ENCODE data around the gene MAD2L2. TPM values are rescaled to one million over a fixed set of nuclear protein-coding genes. Genes with fewer than 3 reads are reported as not detected.

The MAD2L2 gene
- total RNA-seq, 1 experiment from 2014 or later = 93.8 TPM

DNA sequence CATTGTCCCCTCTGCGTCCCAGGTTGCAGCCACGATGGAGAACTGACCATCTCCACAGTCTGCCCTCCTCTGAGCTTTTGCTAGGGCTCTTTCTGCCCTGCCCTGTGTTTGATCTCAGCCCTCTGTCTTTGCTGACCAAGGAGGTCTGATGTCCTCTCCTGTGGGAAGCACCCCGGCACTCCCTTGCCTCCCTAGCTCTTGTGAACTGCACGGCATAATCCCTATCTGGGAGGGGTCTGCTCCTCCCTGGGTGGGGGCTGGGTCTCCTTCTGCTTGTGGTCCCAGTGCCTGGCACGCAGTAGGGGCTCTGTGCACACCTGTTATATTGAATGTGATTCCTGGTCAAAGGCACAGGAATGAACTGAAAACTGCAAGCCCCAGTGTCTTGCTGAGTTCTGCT, 13.0 kb upstream of the MAD2L2 start:
- CTCF ChIA-PET = interaction anchor here (1.3 kb wide), 1 partner anchor 14 kb away, joined by 4 read pairs; no protein-coding TSS in a partner anchor
- POLR2A ChIA-PET = no interaction called here
- RAD21 ChIA-PET (ENCODE audit: low non-redundant PET in 1 of 2, low total read pairs in 2 of 2, uncharacterized antibody in 2 of 2, unreplicated experiment in 2 of 2) = interaction anchor here in 1 of 2 experiments (1.2 kb wide), 1 partner anchor 17 kb away, joined by 4 read pairs; no protein-coding TSS in a partner anchor
- Histone ChIP-seq H3K4me3 (replicated peaks in 1 of 2; ENCODE audit: low read depth in 1 of 2, low read length in 2 of 2) (no peak overlapping the region), H4K20me1 (ENCODE audit: insufficient read depth) (no peaks in the 10 kb centered on the region), H3K9ac (ENCODE audit: low read length) (no peak overlapping the region), H3K27me3 (ENCODE audit: insufficient read depth, low read length) (peaks cover 17% of the 10 kb centered on the region; the same call in 1 of the 2 replicates), H3K79me2 (ENCODE audit: insufficient read depth, low read length) (no peaks in the 10 kb centered on the region), H3K4me2 (ENCODE audit: low read length) (peak overlapping the region; percentile 67; the same call in 1 of the 2 replicates), H3K36me3 (ENCODE audit: control insufficient read depth in 1 of 2, insufficient read depth in 2 of 2, low read length in 2 of 2) (no peaks in the 10 kb centered on the region), H3K27ac (ENCODE audit: low read depth, low read length) (no peak overlapping the region), H3K9me2 (ENCODE audit: insufficient read depth) (no peaks in the 10 kb centered on the region), H3K4me1 (ENCODE audit: control insufficient read depth in 1 of 2, insufficient read depth in 2 of 2, low read length in 2 of 2) (peaks cover 33 to 47% of the 10 kb centered on the region in 2 experiments), H2AFZ (ENCODE audit: low read depth, low read length, poor library complexity, severe bottlenecking) (no peak overlapping the region), H3K9me3 (ENCODE audit: control insufficient read depth in 1 of 2, insufficient read depth in 1 of 2, low read depth in 1 of 2, low read length in 2 of 2) (no peaks in the 10 kb centered on the region)
- DNase-seq (ENCODE audit: low read depth, low spot score) (no peak), ATAC-seq (no peak)
- TF ChIP-seq SRF (IDR thresholded peaks at IDR 0.05; ENCODE audit: low read depth) = no peak
- TF ChIP-seq ELF1 (IDR thresholded peaks at IDR 0.05; ENCODE audit: borderline replicate concordance, low read depth) = no peak
- TF ChIP-seq JUND (IDR thresholded peaks at IDR 0.05) = no peak
- TF ChIP-seq TCF7L2 (IDR thresholded peaks at IDR 0.05; ENCODE audit: borderline replicate concordance, extremely low read depth, insufficient read depth, insufficient read length) = no peak
- TF ChIP-seq, protein P1, sequence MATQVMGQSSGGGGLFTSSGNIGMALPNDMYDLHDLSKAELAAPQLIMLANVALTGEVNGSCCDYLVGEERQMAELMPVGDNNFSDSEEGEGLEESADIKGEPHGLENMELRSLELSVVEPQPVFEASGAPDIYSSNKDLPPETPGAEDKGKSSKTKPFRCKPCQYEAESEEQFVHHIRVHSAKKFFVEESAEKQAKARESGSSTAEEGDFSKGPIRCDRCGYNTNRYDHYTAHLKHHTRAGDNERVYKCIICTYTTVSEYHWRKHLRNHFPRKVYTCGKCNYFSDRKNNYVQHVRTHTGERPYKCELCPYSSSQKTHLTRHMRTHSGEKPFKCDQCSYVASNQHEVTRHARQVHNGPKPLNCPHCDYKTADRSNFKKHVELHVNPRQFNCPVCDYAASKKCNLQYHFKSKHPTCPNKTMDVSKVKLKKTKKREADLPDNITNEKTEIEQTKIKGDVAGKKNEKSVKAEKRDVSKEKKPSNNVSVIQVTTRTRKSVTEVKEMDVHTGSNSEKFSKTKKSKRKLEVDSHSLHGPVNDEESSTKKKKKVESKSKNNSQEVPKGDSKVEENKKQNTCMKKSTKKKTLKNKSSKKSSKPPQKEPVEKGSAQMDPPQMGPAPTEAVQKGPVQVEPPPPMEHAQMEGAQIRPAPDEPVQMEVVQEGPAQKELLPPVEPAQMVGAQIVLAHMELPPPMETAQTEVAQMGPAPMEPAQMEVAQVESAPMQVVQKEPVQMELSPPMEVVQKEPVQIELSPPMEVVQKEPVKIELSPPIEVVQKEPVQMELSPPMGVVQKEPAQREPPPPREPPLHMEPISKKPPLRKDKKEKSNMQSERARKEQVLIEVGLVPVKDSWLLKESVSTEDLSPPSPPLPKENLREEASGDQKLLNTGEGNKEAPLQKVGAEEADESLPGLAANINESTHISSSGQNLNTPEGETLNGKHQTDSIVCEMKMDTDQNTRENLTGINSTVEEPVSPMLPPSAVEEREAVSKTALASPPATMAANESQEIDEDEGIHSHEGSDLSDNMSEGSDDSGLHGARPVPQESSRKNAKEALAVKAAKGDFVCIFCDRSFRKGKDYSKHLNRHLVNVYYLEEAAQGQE (IDR thresholded peaks at IDR 0.05; ENCODE audit: low read depth) = no peak
- no peak for TF ChIP-seq ZFX (IDR thresholded peaks at IDR 0.05)
- TF ChIP-seq RAD21 (IDR thresholded peaks at IDR 0.05; ENCODE audit: low read depth) = no peak
- no peak for TF ChIP-seq POLR2A (IDR thresholded peaks at IDR 0.05; ENCODE audit: borderline replicate concordance, extremely low read depth, insufficient read depth, insufficient read length)
- TF ChIP-seq FOSL1 (IDR thresholded peaks at IDR 0.05; ENCODE audit: low read depth) = no peak
- TF ChIP-seq, protein P2, sequence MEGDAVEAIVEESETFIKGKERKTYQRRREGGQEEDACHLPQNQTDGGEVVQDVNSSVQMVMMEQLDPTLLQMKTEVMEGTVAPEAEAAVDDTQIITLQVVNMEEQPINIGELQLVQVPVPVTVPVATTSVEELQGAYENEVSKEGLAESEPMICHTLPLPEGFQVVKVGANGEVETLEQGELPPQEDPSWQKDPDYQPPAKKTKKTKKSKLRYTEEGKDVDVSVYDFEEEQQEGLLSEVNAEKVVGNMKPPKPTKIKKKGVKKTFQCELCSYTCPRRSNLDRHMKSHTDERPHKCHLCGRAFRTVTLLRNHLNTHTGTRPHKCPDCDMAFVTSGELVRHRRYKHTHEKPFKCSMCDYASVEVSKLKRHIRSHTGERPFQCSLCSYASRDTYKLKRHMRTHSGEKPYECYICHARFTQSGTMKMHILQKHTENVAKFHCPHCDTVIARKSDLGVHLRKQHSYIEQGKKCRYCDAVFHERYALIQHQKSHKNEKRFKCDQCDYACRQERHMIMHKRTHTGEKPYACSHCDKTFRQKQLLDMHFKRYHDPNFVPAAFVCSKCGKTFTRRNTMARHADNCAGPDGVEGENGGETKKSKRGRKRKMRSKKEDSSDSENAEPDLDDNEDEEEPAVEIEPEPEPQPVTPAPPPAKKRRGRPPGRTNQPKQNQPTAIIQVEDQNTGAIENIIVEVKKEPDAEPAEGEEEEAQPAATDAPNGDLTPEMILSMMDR (IDR thresholded peaks at IDR 0.05 in 2 of 3, conservative IDR thresholded peaks at IDR 0.05 in 1 of 3; ENCODE audit: borderline replicate concordance in 1 of 3, insufficient read depth in 1 of 3, low read depth in 2 of 3, low read length in 2 of 3) = no peak
- TF ChIP-seq, protein P3, sequence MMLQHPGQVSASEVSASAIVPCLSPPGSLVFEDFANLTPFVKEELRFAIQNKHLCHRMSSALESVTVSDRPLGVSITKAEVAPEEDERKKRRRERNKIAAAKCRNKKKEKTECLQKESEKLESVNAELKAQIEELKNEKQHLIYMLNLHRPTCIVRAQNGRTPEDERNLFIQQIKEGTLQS (IDR thresholded peaks at IDR 0.05) = no peak
- no peak for TF ChIP-seq EGR1 (IDR thresholded peaks at IDR 0.05; ENCODE audit: low read depth)
- no peak for TF ChIP-seq YY1 (IDR thresholded peaks at IDR 0.05; ENCODE audit: extremely low read depth, insufficient replicate concordance, low read depth, low read length)
- no peak for TF ChIP-seq CBX3 (IDR thresholded peaks at IDR 0.05; ENCODE audit: low read depth)
- TF ChIP-seq SP1 (IDR thresholded peaks at IDR 0.05; ENCODE audit: low read depth) = no peak
- no peak for TF ChIP-seq EZH2 (IDR thresholded peaks at IDR 0.05)
- TF ChIP-seq EZH2phosphoT487 (IDR thresholded peaks at IDR 0.05; ENCODE audit: borderline replicate concordance) = no peak
- no peak for TF ChIP-seq CEBPB (IDR thresholded peaks at IDR 0.05; ENCODE audit: low read depth)
- TF ChIP-seq POLR2AphosphoS5 (IDR thresholded peaks at IDR 0.05; ENCODE audit: low read depth, low read length) = no peak
- TF ChIP-seq ZNF274 (IDR thresholded peaks at IDR 0.05; ENCODE audit: low read depth, low read length) = no peak
- no TSS peak for BruUV-seq (replicated peaks)
- intact Hi-C loops (cut with micrococcal nuclease) = no loop called here

Measured in HCT116 (cell line).